ENCODE measurements around the gene PRDM16. TPM values are rescaled to one million over a fixed set of nuclear protein-coding genes. Genes with fewer than 3 reads are reported as not detected.

Gene PRDM16
- total RNA-seq, 2 experiments from 2014 or later, result not detected

DNA sequence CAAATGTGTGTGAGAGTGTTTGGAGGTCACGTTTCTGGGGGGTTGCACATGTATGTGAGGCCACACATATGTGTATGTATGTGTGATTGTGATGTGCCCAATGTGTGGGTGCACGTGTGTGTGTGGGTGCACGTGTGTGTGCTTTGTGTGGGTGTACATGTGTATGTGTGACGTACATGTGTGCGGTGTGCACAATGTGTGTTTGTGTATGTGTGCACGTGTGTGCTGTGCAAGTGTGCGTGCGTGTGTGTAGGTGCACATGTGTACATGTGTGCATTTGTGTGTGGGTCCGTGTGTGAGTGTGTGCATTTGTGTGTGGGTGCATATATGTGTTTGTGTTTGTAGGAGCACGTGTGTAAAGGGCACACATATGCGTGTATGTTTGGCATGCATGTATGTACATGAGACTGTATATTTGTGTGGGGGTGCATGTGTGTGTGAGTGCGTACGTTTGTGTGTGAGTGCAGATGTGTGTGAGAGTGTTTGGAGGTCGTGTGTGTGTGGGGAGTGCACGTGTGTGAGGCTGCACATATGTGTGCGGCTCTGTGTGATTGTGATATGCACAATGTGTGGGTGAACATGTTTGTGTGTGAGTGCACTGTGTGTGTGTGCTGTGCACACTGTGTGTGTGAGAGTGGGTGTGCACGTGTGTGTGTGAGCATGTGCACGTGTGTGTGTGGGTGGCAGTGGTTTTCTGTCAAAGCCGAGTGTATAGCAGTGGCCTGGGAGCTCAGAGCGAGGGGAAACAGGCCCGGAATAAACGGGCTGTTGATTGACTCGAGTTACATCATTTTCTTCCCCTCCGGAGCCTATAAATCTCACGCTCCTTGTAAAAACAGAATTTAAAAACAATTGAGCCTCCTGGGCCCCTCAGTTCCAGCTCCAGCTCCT, 252.8 kb downstream of the PRDM16 start:
- intact Hi-C loops (cut with micrococcal nuclease; ENCODE audit: unreplicated experiment), result no loop called here
- no peak overlapping the region for H3K27ac ChIP-seq (ENCODE audit: low read depth, low read length, poor library complexity, severe bottlenecking)
- peaks cover 2% of the 10 kb centered on the region for H3K4me1 ChIP-seq (ENCODE audit: insufficient read depth, low read length, poor library complexity, severe bottlenecking)
- TF ChIP-seq, protein P1, sequence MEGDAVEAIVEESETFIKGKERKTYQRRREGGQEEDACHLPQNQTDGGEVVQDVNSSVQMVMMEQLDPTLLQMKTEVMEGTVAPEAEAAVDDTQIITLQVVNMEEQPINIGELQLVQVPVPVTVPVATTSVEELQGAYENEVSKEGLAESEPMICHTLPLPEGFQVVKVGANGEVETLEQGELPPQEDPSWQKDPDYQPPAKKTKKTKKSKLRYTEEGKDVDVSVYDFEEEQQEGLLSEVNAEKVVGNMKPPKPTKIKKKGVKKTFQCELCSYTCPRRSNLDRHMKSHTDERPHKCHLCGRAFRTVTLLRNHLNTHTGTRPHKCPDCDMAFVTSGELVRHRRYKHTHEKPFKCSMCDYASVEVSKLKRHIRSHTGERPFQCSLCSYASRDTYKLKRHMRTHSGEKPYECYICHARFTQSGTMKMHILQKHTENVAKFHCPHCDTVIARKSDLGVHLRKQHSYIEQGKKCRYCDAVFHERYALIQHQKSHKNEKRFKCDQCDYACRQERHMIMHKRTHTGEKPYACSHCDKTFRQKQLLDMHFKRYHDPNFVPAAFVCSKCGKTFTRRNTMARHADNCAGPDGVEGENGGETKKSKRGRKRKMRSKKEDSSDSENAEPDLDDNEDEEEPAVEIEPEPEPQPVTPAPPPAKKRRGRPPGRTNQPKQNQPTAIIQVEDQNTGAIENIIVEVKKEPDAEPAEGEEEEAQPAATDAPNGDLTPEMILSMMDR (conservative IDR thresholded peaks at IDR 0.05; ENCODE audit: low read length), result no peak
- TF ChIP-seq EZH2phosphoT487 (IDR thresholded peaks at IDR 0.05; ENCODE audit: borderline replicate concordance, low read depth, low read length), result no peak
- no peak overlapping the region for H3K4me3 ChIP-seq (ENCODE audit: low read depth, low read length, poor library complexity, severe bottlenecking)
- CTCF ChIA-PET (ENCODE audit: unreplicated experiment), result no interaction called here
- H3K4me2 ChIP-seq (ENCODE audit: low read length), result no peak overlapping the region
- no peak for DNase-seq (ENCODE audit: low spot score)
- BruUV-seq (replicated peaks), result no TSS peak
- POLR2A ChIA-PET, result no interaction called here
- H3K9me3 ChIP-seq (ENCODE audit: low read length), result no peaks in the 10 kb centered on the region
- no peaks in the 10 kb centered on the region for H3K9me2 ChIP-seq (ENCODE audit: insufficient read depth, low read length)
- no peak overlapping the region for H2AFZ ChIP-seq (ENCODE audit: low read length)
- H3K79me2 ChIP-seq (ENCODE audit: insufficient read depth, low read depth, low read length), result no peaks in the 10 kb centered on the region
- H3K36me3 ChIP-seq (ENCODE audit: insufficient read depth, low read length), result no peaks in the 10 kb centered on the region
- H4K20me1 ChIP-seq (ENCODE audit: insufficient read depth, low read length), result no peaks in the 10 kb centered on the region

DNA sequence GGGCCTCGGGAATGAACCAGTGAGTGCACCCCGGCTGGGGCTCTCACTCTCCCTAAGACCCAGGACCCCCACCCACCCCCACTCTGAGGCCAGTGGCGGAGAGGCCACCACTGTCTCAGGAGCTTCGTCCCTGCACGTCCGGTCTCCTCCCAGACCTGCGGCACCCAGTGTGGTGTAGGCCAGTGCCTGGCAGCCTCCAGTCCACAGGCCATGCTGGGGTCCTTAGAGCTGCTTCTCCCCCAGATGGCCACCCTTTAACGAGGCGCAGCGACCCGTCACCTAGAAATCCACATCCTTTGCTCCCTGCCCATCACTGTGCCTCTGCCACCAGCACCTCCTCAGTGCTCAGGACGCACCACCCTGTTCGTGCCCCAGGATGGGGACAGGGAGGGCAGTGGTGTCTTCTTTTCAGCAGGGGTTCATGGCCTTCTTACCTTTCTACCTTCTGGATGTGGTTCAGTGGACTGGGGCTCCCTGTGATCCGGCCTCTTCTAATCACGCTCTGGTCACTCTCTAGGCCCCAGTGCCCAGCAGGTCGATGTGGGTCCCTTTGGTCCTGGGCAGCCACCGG, 253.5 kb downstream of the PRDM16 start:
- intact Hi-C loops (cut with micrococcal nuclease; ENCODE audit: unreplicated experiment), result no loop called here
- no peaks in the 10 kb centered on the region for H3K9me2 ChIP-seq (ENCODE audit: insufficient read depth, low read length)
- TF ChIP-seq, protein P1 (conservative IDR thresholded peaks at IDR 0.05; ENCODE audit: low read length), result no peak
- TF ChIP-seq EZH2phosphoT487 (IDR thresholded peaks at IDR 0.05; ENCODE audit: borderline replicate concordance, low read depth, low read length), result no peak
- H2AFZ ChIP-seq (ENCODE audit: low read length), result no peak overlapping the region
- no peaks in the 10 kb centered on the region for H3K9me3 ChIP-seq (ENCODE audit: low read length)
- no peaks in the 10 kb centered on the region for H3K4me1 ChIP-seq (ENCODE audit: insufficient read depth, low read length, poor library complexity, severe bottlenecking)
- CTCF ChIA-PET (ENCODE audit: unreplicated experiment), result no interaction called here
- POLR2A ChIA-PET, result no interaction called here
- no peak overlapping the region for H3K4me2 ChIP-seq (ENCODE audit: low read length)
- H3K36me3 ChIP-seq (ENCODE audit: insufficient read depth, low read length), result no peaks in the 10 kb centered on the region
- no peaks in the 10 kb centered on the region for H4K20me1 ChIP-seq (ENCODE audit: insufficient read depth, low read length)
- no peak overlapping the region for H3K27ac ChIP-seq (ENCODE audit: low read depth, low read length, poor library complexity, severe bottlenecking)
- H3K4me3 ChIP-seq (ENCODE audit: low read depth, low read length, poor library complexity, severe bottlenecking), result no peak overlapping the region
- DNase-seq (ENCODE audit: low spot score), result no peak
- no TSS peak for BruUV-seq (replicated peaks)
- no peaks in the 10 kb centered on the region for H3K79me2 ChIP-seq (ENCODE audit: insufficient read depth, low read depth, low read length)
